ENCODE data around the gene MAP3K4. TPM values are rescaled to one million over a fixed set of nuclear protein-coding genes. Genes with fewer than 3 reads are reported as not detected.
A peak's percentile ranks its signal among the peaks of the same experiment; 100 is the strongest.

MAP3K4 gene
- total RNA-seq, 1 donor from 2014 or later, result 47.2 TPM

- Histone ChIP-seq H3K27me3 (ENCODE audit: low read depth) (no peaks in the 10 kb centered on the region), H3K27ac (peak overlapping the region; percentile 93), H3K4me1 (peaks cover 36% of the 10 kb centered on the region), H3K4me3 (peak overlapping the region; percentile 95), H3K9me3 (no peaks in the 10 kb centered on the region), H3K36me3 (no peaks in the 10 kb centered on the region)
- no peak for DNase-seq
- peak; percentile 66 to 72 for ATAC-seq
- intact Hi-C loops (cut with DNase I), result no loop called here
- TF ChIP-seq CTCF (IDR thresholded peaks at IDR 0.05), result peak; percentile 56
Measured at GRCh38 chr6:160992061-160992979, 751 bp downstream of the MAP3K4 start.

- Histone ChIP-seq H3K4me1 (peaks cover 36% of the 10 kb centered on the region), H3K36me3 (no peaks in the 10 kb centered on the region), H3K4me3 (peak overlapping the region; percentile 95), H3K27ac (no peak overlapping the region), H3K9me3 (no peaks in the 10 kb centered on the region), H3K27me3 (ENCODE audit: low read depth) (no peaks in the 10 kb centered on the region)
- no peak for TF ChIP-seq CTCF (IDR thresholded peaks at IDR 0.05)
- intact Hi-C loops (cut with DNase I), result no loop called here
- no peak for DNase-seq
- no peak for ATAC-seq
Measured at GRCh38 chr6:160992980-160993314, 1.4 kb downstream of the MAP3K4 start.

GRCh38 chr6:160995271-160995670, 3.7 kb downstream of the MAP3K4 start:
- TF ChIP-seq CTCF (IDR thresholded peaks at IDR 0.05), result no peak
- DNase-seq (no peak), ATAC-seq (no peak)
- H3K27me3 ChIP-seq (ENCODE audit: low read depth), result no peaks in the 10 kb centered on the region
- H3K9me3 ChIP-seq, result no peaks in the 10 kb centered on the region
- H3K4me3 ChIP-seq, result no peak overlapping the region
- H3K27ac ChIP-seq, result no peak overlapping the region
- no peaks in the 10 kb centered on the region for H3K36me3 ChIP-seq
- intact Hi-C loops (cut with DNase I), result no loop called here
- H3K4me1 ChIP-seq, result peaks cover 36% of the 10 kb centered on the region

- intact Hi-C loops (cut with DNase I), result no loop called here
- DNase-seq (no peak), ATAC-seq (no peak)
- TF ChIP-seq CTCF (IDR thresholded peaks at IDR 0.05), result no peak
- H3K27me3 ChIP-seq (ENCODE audit: low read depth), result no peaks in the 10 kb centered on the region
- peaks cover 32% of the 10 kb centered on the region for H3K4me1 ChIP-seq
- no peak overlapping the region for H3K4me3 ChIP-seq
- no peaks in the 10 kb centered on the region for H3K36me3 ChIP-seq
- no peaks in the 10 kb centered on the region for H3K9me3 ChIP-seq
- no peak overlapping the region for H3K27ac ChIP-seq
Measured at GRCh38 chr6:160996131-160996601, 4.6 kb downstream of the MAP3K4 start.

- no peak for TF ChIP-seq CTCF (IDR thresholded peaks at IDR 0.05)
- H3K27ac ChIP-seq, result no peak overlapping the region
- DNase-seq, result no peak
- no peaks in the 10 kb centered on the region for H3K36me3 ChIP-seq
- no peaks in the 10 kb centered on the region for H3K9me3 ChIP-seq
- peaks cover 31% of the 10 kb centered on the region for H3K4me1 ChIP-seq
- H3K4me3 ChIP-seq, result no peak overlapping the region
- intact Hi-C loops (cut with DNase I), result no loop called here
- no peaks in the 10 kb centered on the region for H3K27me3 ChIP-seq (ENCODE audit: low read depth)
- ATAC-seq, result no peak
Measured at GRCh38 chr6:160998217-160998616, 6.6 kb downstream of the MAP3K4 start.

Measured in lower lobe of right lung (tissue), 2 donors.